GM23338 (cell line): ENCODE data around the gene MVB12B. TPM values are rescaled to one million over a fixed set of nuclear protein-coding genes. Genes with fewer than 3 reads are reported as not detected.
A peak's percentile ranks its signal among the peaks of the same experiment; 100 is the strongest.

Source experiments
- ATAC-seq: fragments of 200-7000 bp; cut with Tn5 transposase; 3 replicates; pipeline ENCODE4 v1.9.1; 2020
- DNase-seq: peaks from one replicate; pipeline ENCODE4 v3.0.0-alpha.2; 2015; ENCODE audit warnings: low spot score
- H2AFZ ChIP-seq: fragments of 200-600 bp; sonication (generic); 2 replicates; pipeline ENCODE4 v1.8.0; 2016; ENCODE audit warnings: antibody characterized with exemption, mild to moderate bottlenecking, moderate library complexity
- H3F3A ChIP-seq: fragments of 200-600 bp; sonication (generic); replicated peaks from 2 replicates; pipeline ENCODE4 v1.8.0; 2017; ENCODE audit warnings: antibody characterized with exemption, mixed run types, low read depth
- H3K27ac ChIP-seq: fragments of 200-600 bp; sonication (generic); 2 replicates; pipeline ENCODE4 v1.6.1; 2016; ENCODE audit warnings: low read depth
- H3K27me3 ChIP-seq: fragments of 200-600 bp; sonication (generic); 2 replicates; pipeline ENCODE4 v1.8.0; 2016; ENCODE audit warnings: mild to moderate bottlenecking, mixed run types, moderate library complexity; ENCODE audit not compliant: insufficient read depth
- H3K36me3 ChIP-seq: fragments of 200-600 bp; sonication (generic); 2 replicates; pipeline ENCODE4 v1.8.0; 2016; ENCODE audit warnings: mild to moderate bottlenecking; ENCODE audit not compliant: insufficient read depth
- H3K4me1 ChIP-seq: fragments of 200-600 bp; sonication (generic); 2 replicates; pipeline ENCODE4 v1.8.0; 2016; ENCODE audit warnings: mild to moderate bottlenecking, moderate library complexity; ENCODE audit not compliant: insufficient read depth
- H3K4me2 ChIP-seq: fragments of 200-600 bp; sonication (generic); 2 replicates; pipeline ENCODE4 v1.7.1; 2017; ENCODE audit warnings: mixed run types
- H3K4me3 ChIP-seq: fragments of 200-600 bp; sonication (generic); 2 replicates; pipeline ENCODE4 v1.6.1; 2016; ENCODE audit warnings: mixed run types
- H3K79me2 ChIP-seq: fragments of 200-600 bp; sonication (generic); replicated peaks from 2 replicates; pipeline ENCODE4 v1.8.0; 2017; ENCODE audit warnings: mild to moderate bottlenecking; ENCODE audit not compliant: insufficient read depth
- H3K9me2 ChIP-seq: fragments of 200-600 bp; sonication (generic); 2 replicates; pipeline ENCODE4 v1.8.0; 2017; ENCODE audit not compliant: insufficient read depth
- H4K20me1 ChIP-seq: fragments of 200-600 bp; sonication (generic); replicated peaks from 2 replicates; pipeline ENCODE4 v1.8.0; 2017; ENCODE audit warnings: mild to moderate bottlenecking; ENCODE audit not compliant: insufficient read depth
- H3K27ac Mint-ChIP-seq: 2 replicates; pipeline ENCODE4 v1.8.0; 2020; ENCODE audit warnings: inconsistent platforms, mild to moderate bottlenecking, moderate library complexity, mixed read lengths
- H3K27me3 Mint-ChIP-seq: 3 replicates; pipeline ENCODE4 v1.8.0; 2022; ENCODE audit warnings: low read depth, mild to moderate bottlenecking, moderate library complexity, mixed read lengths, inconsistent platforms; ENCODE audit not compliant: insufficient read depth, poor library complexity
- H3K36me3 Mint-ChIP-seq: 3 replicates; pipeline ENCODE4 v1.8.0; 2021; ENCODE audit warnings: low read depth, mild to moderate bottlenecking, inconsistent platforms, moderate library complexity, mixed read lengths
- H3K4me1 Mint-ChIP-seq: 3 replicates; pipeline ENCODE4 v1.8.0; 2020; ENCODE audit warnings: mild to moderate bottlenecking, inconsistent platforms, mixed read lengths
- H3K4me3 Mint-ChIP-seq: 3 replicates; pipeline ENCODE4 v1.8.0; 2021; ENCODE audit warnings: moderate library complexity, mild to moderate bottlenecking, inconsistent platforms, mixed read lengths
- H3K9me3 Mint-ChIP-seq: 3 replicates; pipeline ENCODE4 v1.8.0; 2020; ENCODE audit warnings: moderate library complexity, mild to moderate bottlenecking, inconsistent platforms, mixed read lengths
- CTCF ChIP-seq, 2 experiments: fragments of 200-600 bp in 1 of 2; sonication (generic) in 1 of 2; conservative IDR thresholded peaks; 2 replicates each; pipeline versions ENCODE4 v1.5.1 to v1.6.1; 2016 to 2017; ENCODE audit warnings: antibody characterized with exemption in 2 of 2, low read depth in 2 of 2, mild to moderate bottlenecking in 2 of 2, moderate library complexity in 1 of 2
- ETS1 ChIP-seq: IDR thresholded peaks from 2 replicates; pipeline ENCODE4 v1.6.1; 2016; ENCODE audit warnings: antibody characterized with exemption
- EZH2 ChIP-seq: fragments of 200-600 bp; sonication (generic); IDR thresholded peaks from one replicate; pipeline ENCODE4 v1.8.0; 2017; ENCODE audit warnings: antibody characterized with exemption, mild to moderate bottlenecking, low read depth; ENCODE audit not compliant: unreplicated experiment
- EZH2phosphoT487 ChIP-seq: fragments of 200-600 bp; sonication (generic); IDR thresholded peaks from one replicate; pipeline ENCODE4 v1.8.1; 2018; ENCODE audit warnings: antibody characterized with exemption; ENCODE audit not compliant: unreplicated experiment
- NANOG ChIP-seq: IDR thresholded peaks from 2 replicates; pipeline ENCODE4 v1.6.1; 2016; ENCODE audit warnings: antibody characterized with exemption, borderline replicate concordance
- POLR2AphosphoS5 ChIP-seq: IDR thresholded peaks from 2 replicates; pipeline ENCODE4 v1.6.1; 2016; ENCODE audit warnings: antibody characterized with exemption, low read depth
- REST ChIP-seq: IDR thresholded peaks from one replicate; pipeline ENCODE4 v1.6.1; 2018; ENCODE audit warnings: antibody characterized with exemption; ENCODE audit not compliant: unreplicated experiment
- STAT1 ChIP-seq: IDR thresholded peaks from one replicate; pipeline ENCODE4 v1.6.1; 2016; ENCODE audit warnings: antibody characterized with exemption; ENCODE audit not compliant: unreplicated experiment
- ZNF114 ChIP-seq: fragments of 250-450 bp; sonication (Bioruptor Pico); IDR thresholded peaks from 2 replicates; pipeline ENCODE4 v1.5.0; 2020; ENCODE audit warnings: mild to moderate bottlenecking, moderate library complexity
- long read RNA-seq: library from polyadenylated mRNA; unstranded; transcript quantifications from one replicate; pipeline ENCODE4 v2.0.0, GENCODE V29; 2020; ENCODE audit not compliant: unreplicated experiment
- polyA plus RNA-seq: library from polyadenylated mRNA; unstranded; fragments of >200 nt; fragmentation: Nextera tagmentation; extraction: Ambion mirVana; gene quantifications from 2 replicates; pipeline ENCODE4 v1.2.1, GENCODE V29; 2016
- total RNA-seq: library from RNA; depleted of rRNA; stranded (reverse); fragments of >200 nt; shearing (Covaris generic); gene quantifications from 2 replicates; pipeline ENCODE4 v1.2.3, GENCODE V29; 2014; rRNA removed

MVB12B gene
- total RNA-seq, result 4.0 and 6.6 TPM in 2 replicates
- polyA plus RNA-seq, result 1.3 and 1.9 TPM in 2 replicates
- long read RNA-seq, full-length matches to known transcripts, result 1 of 1 reads
- long read RNA-seq, partial matches to known transcripts, result 0 of 1 reads
- long read RNA-seq, other reads (novel, unspliced or antisense), result 0 of 1 reads

- Histone ChIP-seq H3K36me3 (no peaks in the 10 kb centered on the region), H3K4me2 (peak within 1 kb of the TSS; percentile 86), H3K4me1 (peaks cover 7% of the 10 kb centered on the region; the same call in 1 of the 2 replicates), H3K79me2 (no peaks in the 10 kb centered on the region; the same call in 1 of the 2 replicates), H2AFZ (peak within 1 kb of the TSS; percentile 98), H3K9me2 (no peaks in the 10 kb centered on the region), H3F3A (peaks cover 3% of the 10 kb centered on the region; the same call in 1 of the 2 replicates), H4K20me1 (no peaks in the 10 kb centered on the region), H3K4me3 (peak within 1 kb of the TSS; percentile 76), H3K27me3 (peaks cover 15% of the 10 kb centered on the region), H3K27ac (no peak within 1 kb of the TSS)
- DNase-seq (peak; percentile 59), ATAC-seq (peak; percentile 63)
- H3K9me3 Mint-ChIP-seq, result peaks cover 18% of the 10 kb centered on the region
- peak within 1 kb of the TSS; percentile 73 for H3K4me3 Mint-ChIP-seq
- no peak within 1 kb of the TSS for H3K27ac Mint-ChIP-seq
- peaks cover 15% of the 10 kb centered on the region for H3K4me1 Mint-ChIP-seq
- H3K36me3 Mint-ChIP-seq, result peaks cover 10% of the 10 kb centered on the region; the same call in 2 of the 3 replicates
- TF ChIP-seq ZNF114 (CRISPR knock-in tag) (no peak), POLR2AphosphoS5 (peak; percentile 41; the same call in 1 of the 2 replicates)
- peaks cover 6% of the 10 kb centered on the region for H3K27me3 Mint-ChIP-seq
These were observed at the start of gene MVB12B for GRCh38 chr9:126326228-126327005. Gene MVB12B (plus strand): TSS chr9:126326829. CDS start chr9:126326930, 101 bp downstream.

- no peaks in the 10 kb centered on the region for H3F3A ChIP-seq
- no peak overlapping the region for H3K4me2 ChIP-seq
- no peaks in the 10 kb centered on the region for H3K27me3 ChIP-seq
- no peak overlapping the region for H3K4me3 ChIP-seq
- H3K36me3 ChIP-seq, result no peaks in the 10 kb centered on the region
- H2AFZ ChIP-seq, result no peak overlapping the region; the same call in 1 of the 2 replicates
- no peaks in the 10 kb centered on the region for H3K36me3 Mint-ChIP-seq
- no peak overlapping the region for H3K4me3 Mint-ChIP-seq
- no peak for ATAC-seq
- no peaks in the 10 kb centered on the region for H3K79me2 ChIP-seq
- no peaks in the 10 kb centered on the region for H3K27me3 Mint-ChIP-seq
- no peaks in the 10 kb centered on the region for H3K4me1 ChIP-seq
- H3K4me1 Mint-ChIP-seq, result 0 out of 3 replicates have a peak, but pooled peaks cover 2% of the 10 kb centered on the region
- DNase-seq, result no peak
- no peaks in the 10 kb centered on the region for H4K20me1 ChIP-seq
- H3K27ac ChIP-seq, result no peak overlapping the region
- H3K9me2 ChIP-seq, result no peaks in the 10 kb centered on the region
- no peak overlapping the region for H3K27ac Mint-ChIP-seq
- peaks cover 2% of the 10 kb centered on the region; the same call in 1 of the 3 replicates for H3K9me3 Mint-ChIP-seq
- TF ChIP-seq NANOG, result no peak
- no peak for TF ChIP-seq CTCF (conservative IDR thresholded peaks at IDR 0.05; ENCODE audit: low read depth in 2 of 2)
- TF ChIP-seq REST, result no peak
- no peak for TF ChIP-seq POLR2AphosphoS5
- no peak for TF ChIP-seq STAT1
- no peak for TF ChIP-seq ETS1
- no peak for TF ChIP-seq EZH2phosphoT487
- TF ChIP-seq EZH2, result no peak
- TF ChIP-seq ZNF114 (CRISPR knock-in tag), result no peak
These were observed 42.7 kb upstream of the MVB12B start for GRCh38 chr9:126283799-126284465.
